GM21390 (cell line): Measurements from ENCODE around the gene ADGRL2.

Experiments
- ATAC-seq: cut with Tn5 transposase; IDR thresholded peaks from one replicate; pipeline ENCODE4 v1.9.1; 2021; ENCODE audit not compliant: unreplicated experiment

ADGRL2 gene

GRCh38 chr1:81899214-81899821, 98.6 kb downstream of the ADGRL2 start:
- ATAC-seq = no peak

GRCh38 chr1:81907575-81907974, 106.8 kb downstream of the ADGRL2 start:
- no peak for ATAC-seq

GRCh38 chr1:81912383-81912782, 111.6 kb downstream of the ADGRL2 start:
- ATAC-seq = no peak

- no peak for ATAC-seq
Measured at GRCh38 chr1:81915937-81916336, 115.2 kb downstream of the ADGRL2 start.

DNA sequence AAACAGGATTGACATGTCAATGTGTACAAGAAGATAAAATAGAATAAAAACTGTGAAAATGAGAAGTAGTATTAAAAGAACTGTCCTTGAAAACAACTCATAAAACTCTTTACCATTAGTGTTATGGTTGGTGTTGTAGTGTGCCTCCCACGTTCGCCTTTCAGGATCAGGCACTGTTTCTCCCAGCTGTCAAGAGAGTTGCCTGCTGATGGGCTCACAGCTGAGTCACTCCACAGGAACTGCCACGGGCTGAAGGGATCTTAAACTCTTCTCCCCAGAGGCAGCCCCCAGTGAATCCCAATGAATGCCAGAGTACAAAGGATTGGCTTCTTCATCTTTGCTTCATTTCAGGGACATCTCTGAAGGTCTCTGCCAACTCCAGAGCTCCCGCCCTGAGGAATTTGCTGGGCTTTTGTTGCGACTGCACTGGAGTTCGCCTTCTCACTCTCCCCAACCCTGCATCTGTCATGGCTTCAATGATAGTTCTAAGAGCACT, 119.6 kb downstream of the ADGRL2 start:
- ATAC-seq = no peak

- no peak for ATAC-seq
Measured at GRCh38 chr1:81920886-81921285, 120.2 kb downstream of the ADGRL2 start.

DNA sequence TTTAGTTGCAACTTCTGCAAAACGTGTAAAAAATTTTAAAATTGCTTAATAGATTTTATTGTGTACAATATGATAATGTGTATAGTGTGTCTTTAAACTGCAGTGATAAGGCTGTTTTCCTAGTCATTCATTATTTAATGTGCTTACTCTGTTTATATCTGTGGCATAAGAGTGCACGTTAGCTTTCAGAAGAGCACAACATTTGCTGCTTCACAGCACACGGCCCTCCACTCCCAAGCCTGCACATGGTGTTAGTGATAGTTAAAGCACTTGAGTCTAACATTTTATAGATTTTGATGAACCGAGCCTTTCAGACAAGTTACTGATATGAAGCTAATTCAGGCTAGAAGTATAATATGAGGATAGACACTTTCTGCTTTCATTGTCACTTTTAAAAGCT, 120.6 kb downstream of the ADGRL2 start:
- no peak for ATAC-seq

DNA sequence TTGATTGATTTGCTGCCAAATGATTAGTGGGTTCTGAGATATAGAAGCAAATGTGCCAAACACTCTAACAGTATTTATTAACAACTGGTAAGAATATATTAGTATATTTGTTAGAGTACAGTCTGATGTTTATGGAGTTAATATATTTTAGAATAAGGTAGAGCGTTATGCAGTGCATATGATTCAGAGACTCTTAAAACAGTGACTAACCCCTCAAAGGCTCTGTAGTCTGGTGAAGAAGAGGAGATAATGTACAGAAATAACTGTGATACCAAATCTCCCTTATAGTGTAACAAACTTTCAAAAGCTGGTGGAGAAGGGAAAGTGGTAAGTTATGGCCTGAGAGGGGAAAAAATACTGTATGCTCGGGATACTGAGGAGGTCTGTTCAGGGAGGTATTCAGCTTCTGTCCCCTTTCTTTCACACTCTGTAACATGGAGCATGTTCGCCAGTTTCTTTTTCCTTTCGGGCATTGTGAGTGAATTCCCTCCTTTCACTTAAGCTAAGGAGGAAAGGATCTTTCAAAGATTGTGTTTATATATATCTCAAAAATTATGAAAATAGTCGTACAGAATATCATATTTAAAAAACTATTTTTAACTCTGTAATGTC, 121.2 kb downstream of the ADGRL2 start:
- ATAC-seq = no peak

- no peak for ATAC-seq
Measured at GRCh38 chr1:81922955-81923354, 122.2 kb downstream of the ADGRL2 start.

- no peak for ATAC-seq
Measured at GRCh38 chr1:81929106-81929505, 128.4 kb downstream of the ADGRL2 start.

DNA sequence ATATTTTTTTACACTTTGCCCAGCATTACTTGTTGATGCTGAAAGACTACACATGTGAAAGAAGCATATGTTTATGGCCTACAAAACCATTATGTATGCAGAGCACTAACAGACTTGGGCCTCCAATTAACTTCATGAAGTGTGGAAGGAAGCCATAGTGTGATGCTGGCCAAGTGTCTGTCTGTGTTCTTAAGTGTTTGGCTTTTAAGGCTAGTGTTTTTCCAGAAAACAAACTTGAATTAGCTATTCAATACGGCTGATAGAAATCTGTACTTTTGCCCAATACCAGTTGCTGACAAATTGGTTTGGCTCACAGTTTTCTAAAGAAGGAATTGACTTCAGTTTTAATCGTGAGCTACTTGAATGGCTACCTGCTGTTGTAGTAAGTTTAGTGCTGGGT, 136.1 kb downstream of the ADGRL2 start:
- ATAC-seq = no peak

GRCh38 chr1:81937791-81938450, 137.2 kb downstream of the ADGRL2 start:
- ATAC-seq = no peak

- ATAC-seq = no peak
Measured at GRCh38 chr1:81948495-81948894, 147.8 kb downstream of the ADGRL2 start.

DNA sequence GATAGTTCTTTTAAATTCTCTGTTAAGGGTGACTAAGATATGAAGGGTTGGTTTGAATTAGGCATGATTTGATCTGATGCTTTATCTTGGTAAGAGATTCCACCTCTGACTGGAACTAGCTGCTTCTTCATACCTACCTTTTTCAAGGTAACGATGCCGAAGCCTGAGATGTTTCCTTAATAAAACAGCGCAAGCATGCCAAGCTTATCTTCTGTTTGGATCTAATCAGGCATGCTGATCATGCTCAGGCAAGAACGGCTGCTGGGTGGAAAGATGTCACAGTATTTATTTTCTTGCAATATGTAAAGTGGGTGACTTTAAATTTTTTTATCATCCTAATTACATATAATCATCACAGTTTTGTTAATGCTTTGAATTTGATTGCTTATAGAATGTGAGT, 148.7 kb downstream of the ADGRL2 start:
- no peak for ATAC-seq

DNA sequence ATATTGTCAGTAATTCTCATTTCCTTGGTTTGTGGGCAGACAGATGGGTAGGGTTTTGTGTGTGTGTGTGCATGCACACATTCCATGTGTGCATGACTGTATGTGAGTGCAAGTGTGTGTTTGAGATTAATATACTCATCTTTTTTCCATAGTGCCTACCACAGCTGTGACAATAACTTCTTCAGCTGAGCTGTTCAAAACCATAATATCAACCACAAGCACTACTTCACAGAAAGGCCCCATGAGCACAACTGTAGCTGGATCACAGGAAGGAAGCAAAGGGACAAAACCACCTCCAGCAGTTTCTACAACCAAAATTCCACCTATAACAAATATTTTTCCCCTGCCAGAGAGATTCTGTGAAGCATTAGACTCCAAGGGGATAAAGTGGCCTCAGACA, 149.3 kb downstream of the ADGRL2 start:
- no peak for ATAC-seq

DNA sequence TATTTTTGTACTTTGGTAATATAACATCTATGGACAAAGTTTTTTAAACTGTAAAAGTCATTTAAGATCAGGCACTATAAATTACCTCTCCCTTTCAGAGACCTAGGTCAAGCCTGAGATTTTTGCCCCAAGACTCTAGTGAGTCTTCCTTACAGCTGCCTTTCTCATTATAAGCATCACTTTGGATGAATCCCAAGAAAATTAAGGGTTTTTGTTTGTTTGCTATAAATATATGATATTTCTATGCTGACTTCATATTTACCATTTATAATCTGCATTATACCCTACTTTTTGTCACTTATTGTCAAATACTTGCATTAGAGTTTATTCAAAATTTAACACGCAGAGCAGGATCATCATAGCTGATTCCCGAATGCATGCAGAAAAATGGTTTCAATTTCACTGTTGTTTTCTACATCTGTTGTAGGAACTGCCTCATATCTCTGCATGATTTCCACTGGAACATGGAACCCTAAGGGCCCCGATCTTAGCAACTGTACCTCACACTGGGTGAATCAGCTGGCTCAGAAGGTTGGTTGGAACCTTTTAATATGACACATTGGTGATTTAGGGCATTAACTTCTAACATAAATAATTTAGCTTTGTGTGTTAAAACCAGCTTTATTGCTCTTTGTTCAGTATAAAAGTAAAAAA, 150.0 kb downstream of the ADGRL2 start:
- ATAC-seq = no peak

- no peak for ATAC-seq
Measured at GRCh38 chr1:81954534-81955020, 153.8 kb downstream of the ADGRL2 start.

GRCh38 chr1:81967951-81968350, 167.2 kb downstream of the ADGRL2 start:
- ATAC-seq = no peak

GRCh38 chr1:81970416-81970815, 169.7 kb downstream of the ADGRL2 start:
- no peak for ATAC-seq

GRCh38 chr1:81974222-81974841, 173.6 kb downstream of the ADGRL2 start:
- ATAC-seq = no peak

DNA sequence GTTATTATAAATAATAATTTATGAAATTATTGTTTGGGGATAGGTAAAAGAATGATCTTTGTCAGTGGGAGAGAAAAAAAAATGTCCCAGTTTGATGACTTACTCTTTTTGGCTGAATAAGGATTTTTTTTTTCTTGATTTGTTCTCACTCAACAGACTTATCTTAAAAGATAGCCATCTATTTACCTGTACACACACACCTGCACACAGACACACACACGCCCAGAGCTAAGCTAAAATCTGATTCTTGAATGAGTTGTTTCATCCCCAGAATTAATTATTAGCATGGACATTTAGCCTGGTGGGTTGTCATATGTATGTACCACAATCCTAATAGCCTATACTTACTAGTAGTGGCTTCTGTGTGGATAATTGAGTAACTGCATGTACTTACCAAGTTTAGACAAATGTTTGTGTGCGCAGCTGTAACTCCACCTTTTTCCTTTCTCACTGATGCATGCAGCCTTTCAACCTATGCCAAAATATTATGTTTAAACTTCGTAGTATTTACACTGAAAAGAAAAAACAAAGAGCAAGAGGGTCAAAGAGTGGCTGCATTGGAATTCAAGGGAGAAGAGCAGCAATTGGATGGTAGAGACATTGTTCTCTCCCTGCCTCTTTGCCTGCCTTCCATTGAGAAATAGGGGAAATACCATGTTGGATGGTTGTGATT, 174.3 kb downstream of the ADGRL2 start:
- no peak for ATAC-seq
